Activated CD4-positive, alpha-beta T cell treated with anti-CD3 and anti-CD28 coated beads, Interleukin-2, amount 50 U/mL, for 48 hours (primary cell): ENCODE results near the gene ZNF557.

Experiments
- DNase-seq, 2 experiments: peaks; one replicate each; pipeline ENCODE4 v3.0.0-alpha.2; 2020

ZNF557 gene

DNA sequence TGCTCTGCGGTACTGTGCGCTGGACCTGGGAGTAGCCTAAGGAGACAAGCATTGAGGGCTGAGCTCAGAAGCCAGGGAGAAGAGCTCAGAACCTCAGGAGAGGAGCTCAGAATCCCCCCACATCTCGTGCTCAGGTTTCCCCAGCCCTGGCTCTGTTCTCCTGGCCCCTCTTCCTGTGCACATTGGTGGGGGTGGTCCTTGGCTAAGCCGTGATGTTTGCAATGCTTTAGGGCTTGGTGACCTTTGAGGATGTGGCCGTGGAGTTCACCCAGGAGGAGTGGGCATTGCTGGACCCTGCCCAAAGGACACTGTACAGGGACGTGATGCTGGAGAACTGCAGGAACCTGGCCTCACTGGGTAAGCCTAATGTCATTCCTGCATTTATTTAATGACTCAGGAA is 6.6 kb downstream of the ZNF557 start:
- DNase-seq: no peak

DNA sequence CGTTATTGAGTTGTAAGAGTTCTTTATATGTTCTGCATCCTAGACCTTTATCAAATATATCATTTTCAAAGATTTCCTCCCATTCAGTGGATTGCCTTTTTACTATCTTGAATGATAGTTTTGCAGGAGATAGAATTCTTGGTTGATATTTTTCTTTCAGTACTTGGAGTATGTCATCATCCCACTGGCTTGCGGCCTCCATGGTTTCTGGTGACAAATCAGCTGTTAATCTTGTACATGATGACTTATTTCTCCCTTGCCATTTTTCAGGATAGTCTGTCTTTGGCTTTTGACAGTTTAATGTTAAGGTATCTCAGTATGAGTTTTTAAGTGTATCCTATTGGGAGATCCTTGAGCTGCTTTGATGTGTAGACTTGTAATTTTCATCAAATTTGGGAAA is 8.5 kb downstream of the ZNF557 start:
- DNase-seq: no peak

DNA sequence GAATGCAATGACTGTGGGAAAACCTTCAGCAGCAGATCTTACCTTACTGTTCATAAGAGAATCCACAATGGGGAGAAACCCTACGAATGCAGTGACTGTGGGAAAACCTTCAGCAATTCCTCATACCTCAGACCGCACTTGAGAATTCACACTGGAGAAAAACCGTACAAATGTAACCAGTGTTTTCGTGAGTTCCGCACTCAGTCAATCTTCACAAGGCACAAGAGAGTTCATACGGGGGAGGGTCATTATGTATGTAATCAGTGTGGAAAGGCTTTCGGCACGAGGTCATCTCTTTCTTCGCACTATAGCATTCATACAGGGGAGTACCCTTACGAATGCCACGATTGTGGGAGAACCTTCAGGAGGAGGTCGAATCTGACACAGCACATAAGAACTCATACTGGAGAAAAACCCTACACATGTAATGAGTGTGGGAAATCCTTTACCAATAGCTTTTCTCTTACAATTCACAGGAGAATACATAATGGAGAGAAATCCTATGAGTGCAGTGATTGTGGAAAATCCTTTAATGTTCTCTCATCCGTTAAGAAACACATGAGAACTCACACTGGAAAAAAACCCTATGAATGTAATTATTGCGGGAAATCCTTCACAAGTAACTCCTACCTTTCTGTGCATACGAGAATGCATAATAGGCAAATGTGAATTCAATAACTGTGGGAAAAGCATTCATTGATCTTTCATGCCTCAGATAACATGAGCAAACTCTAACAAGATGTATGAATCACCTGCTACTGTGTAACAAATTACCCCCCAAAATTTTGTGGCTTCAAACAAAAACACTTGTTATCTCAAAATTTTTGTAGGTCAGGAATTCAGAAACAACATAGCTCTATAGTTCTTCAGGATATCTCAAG is 13.8 kb downstream of the ZNF557 start:
- DNase-seq: no peak

DNA sequence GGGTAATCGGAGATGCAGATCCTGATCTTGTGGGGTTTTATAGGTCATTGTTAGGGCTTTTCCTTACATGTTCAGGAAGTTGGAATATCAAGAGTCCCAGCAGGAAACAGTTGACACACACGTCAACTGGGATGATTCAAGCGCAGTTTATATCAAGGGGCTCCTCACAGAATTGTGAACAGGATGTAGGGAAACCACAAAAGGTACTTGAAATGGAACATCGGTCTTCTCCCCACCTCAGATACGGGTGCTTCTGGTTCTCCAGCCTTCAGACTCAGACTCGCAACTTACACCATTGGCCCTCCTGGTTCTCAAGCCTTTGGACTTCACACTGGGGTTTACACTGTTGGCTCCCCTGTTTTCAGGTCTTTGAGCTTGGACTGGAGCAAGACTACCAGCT is 19.5 kb downstream of the ZNF557 start:
- no peak for DNase-seq

DNA sequence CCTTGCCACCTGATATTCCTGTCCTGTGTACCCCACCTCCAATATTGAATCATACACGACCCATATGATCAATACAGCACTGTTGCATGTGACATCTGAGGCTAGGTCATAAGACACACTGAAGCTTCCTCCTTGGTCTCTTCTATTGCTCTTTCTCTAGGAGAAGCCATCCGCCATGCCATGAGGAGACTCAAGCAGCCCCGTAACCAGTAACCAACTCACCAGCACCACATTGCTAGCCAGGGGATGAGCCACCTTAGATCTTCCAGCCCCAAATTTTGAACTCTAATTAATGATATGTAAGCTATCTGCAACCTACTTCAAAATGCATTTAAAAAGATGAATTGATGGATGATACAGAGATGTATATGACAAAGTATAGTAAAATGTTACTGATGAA is 28.6 kb downstream of the ZNF557 start:
- no peak for DNase-seq

DNA sequence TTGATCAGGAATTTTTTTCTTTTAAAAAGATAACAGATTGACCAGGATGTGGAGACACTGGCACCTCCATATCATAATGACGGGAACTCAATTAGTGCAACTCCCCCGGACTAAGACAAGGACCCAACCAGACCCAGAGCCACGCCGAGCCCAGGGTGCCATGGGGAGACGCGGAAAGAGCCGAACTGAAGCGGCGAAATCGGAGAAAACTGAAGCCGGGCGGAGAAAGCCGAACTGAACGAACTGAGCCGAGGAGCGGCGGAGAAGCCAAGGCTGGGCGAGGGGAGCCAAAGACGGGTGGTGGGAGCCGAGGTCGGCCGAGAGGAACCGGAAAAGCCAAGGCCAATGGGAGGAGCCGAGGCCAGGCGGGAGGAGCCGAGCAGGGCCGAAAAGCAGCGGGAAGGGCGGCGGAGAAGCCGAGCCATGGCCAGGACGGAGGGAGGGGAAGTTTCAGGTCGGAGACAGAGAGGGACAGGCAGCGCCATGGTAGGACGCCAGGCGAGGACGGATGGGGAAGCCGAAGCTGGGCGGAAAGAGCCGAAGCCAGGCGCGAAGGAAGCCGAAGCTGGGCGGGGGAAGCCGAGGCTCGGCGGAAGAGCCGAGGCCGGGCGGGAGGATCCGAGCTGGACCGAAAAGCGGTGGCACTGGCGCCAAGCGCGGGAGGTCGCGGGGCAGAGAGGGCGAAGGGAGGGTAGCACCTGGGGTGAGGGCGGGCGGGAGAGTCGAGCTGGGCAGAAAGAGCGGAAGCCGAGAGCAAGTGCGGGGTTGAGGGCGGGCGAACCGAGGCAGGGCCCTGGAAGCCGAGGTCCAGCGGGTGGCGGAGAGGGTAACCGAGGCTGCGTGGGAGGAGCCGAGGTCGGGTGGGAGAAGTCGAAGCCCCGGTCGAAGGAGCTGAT is 29.4 kb downstream of the ZNF557 start:
- peak; percentile 88 to 91 for DNase-seq

DNA sequence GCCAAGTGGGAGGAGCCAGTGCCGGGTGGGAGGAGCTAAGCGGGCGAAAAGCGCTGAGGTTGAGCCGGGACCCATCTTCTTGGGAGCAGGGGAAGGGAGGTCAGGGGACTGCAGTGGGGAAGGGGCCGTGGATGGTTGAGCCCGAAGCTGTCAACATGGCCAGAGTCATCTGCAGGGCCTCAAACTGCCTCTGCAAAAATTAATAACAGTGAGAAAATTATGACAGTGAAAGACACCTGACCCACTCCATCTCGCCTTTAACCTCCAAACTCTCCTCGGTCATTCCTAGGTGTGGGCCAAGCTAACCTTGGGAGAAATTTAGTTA is 30.1 kb downstream of the ZNF557 start:
- DNase-seq: peak; percentile 90 to 92

DNA sequence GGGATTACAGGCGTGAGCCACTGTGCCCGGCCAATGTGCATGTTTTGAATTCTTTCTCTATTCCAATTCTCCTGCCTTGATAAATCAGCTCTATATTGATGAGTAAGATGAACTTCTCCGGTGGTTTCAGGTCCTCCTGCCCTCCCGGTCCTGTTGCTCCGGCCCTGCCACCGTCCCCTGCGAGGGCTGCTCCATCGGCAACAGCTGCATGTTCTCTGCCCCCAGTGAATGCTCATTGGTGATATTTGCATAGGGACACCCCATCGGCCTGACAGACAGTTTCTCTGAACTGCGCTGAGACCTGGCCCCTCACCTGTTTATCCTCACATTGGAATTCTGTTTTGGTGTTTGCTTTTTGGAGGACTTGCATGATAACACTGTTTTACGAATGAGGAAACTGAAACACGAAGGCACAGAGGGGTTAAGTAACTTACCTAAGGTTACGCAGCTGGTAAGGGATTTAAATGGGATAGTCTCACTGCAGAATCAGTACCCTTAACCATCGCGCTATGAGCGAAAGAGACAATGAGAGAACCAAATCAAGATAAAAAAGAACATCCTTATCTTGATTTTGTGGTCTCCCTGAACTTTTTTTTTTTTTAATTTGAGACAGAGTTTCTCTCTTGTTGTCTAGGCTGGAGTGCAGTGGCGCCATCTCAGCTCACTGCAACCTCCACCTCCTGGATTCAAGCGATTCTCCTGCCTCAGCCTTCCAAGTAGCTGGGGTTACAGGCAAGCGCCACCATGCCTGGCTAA is 32.2 kb downstream of the ZNF557 start:
- DNase-seq: no peak

DNA sequence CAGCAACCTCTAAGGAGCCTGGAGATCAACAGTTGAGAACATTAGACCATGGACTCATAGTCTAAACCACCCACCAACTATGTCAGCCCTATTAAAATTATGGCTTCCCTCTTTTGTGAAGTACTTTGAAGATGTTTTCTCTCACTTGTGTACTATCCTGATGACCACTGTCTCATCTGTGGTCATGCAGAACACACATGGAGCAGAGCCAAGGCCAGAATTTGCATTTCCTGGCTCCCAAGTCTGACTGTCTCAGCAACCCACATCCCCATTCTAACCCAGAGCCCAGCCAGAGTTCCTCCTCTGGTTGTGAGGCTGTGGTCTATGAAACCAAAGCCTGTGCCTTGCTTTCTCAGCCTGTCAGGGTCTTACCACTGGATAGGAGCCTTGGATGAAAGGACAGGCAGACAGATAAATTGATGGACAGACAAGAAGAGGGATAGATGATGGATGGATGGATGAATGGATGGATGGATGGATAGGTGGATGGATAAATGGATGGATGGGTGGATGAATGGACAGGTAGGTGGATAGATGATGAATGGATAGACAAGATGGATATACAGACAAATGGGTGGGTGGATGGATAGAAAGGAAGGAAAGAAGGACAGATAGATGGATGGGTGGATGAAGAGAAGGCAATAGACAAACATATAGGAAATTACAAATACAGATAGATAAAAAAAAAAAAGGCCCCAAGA is 35.4 kb downstream of the ZNF557 start:
- no peak for DNase-seq

DNA sequence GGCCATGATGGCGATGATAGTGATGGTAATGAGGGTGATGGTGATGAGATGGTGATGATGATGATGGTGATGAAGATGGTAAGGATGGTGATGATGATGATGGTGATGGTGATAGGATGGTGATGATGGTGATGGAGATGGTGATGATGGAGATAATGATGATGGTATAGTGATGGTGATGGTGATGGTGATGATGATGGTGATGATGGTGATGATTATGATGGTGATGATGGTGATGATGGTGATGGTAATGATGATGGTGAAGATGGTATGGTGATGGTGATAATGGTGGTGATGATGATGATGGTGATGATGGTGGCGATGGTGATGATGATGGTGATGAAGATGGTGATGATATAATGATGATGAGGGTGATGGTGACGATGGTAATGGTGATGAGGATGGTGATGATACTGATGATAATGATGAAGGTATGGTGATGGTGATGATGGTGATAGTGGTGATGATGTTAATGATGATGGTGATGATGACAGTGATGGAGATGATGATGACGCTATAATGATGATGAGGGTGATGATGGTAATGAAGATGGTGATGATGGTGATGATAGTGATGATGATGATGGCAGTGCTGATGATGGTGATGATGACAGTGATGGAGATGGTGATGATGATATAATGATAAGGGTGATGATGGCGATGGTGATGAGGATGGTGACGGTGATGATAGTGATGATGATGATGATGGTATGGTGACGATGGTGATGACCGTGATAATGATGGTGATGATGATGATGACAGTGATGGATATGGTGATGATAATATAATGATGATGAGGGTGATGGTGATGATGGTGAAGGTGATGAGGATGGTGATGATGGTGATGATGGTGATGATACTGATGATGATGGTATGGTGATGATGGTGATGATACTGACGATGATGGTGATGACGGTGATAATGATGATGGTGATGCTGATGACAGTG is 37.5 kb downstream of the ZNF557 start:
- no peak for DNase-seq

DNA sequence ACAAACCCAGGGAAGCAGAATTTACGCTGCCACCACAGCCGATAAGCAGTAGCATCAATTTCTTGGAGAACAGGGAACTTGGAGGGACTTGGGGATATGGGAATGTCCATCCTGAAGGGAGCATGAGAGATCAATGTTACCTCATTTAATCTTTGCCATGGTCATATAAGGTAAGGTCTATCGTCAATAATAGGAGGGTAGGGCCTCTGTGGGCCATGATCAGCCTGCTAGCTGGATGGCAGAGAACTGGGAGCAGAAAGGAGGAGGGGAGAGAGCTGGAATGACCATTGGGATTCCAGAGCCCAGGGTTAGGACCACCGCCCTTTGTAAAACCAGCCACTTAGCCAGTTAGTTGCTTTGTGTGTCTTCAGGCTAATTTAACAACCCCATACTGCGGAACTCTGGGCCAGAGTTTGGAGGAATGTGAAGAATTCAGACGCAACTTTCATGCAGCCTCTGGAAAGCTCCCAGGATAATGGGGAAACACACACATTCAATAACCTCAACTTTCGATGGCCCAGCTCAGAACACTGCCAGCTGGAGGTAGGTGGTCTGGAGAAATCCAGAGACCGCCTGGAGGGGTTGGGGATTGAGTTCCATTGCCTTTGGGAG is 40.3 kb downstream of the ZNF557 start:
- DNase-seq: no peak

DNA sequence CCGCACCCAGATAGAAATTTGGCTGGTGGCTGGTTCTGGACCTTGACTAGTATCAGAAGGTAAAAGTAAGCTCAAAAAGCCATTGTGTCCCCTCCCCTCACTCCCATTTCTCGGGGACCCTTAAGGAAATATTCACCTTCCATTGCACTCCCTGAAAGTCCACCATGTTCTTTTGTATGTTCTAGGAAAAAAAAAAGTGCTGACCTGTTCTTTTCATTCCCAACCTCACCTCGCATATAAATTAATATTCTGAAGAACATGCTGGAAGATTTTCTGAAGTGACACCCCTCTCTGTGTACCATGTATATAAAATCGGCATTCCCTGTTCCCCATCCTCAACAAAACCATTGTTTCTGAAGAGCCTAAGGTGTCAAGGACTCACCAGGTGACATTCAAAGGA is 43.2 kb downstream of the ZNF557 start:
- DNase-seq: no peak

DNA sequence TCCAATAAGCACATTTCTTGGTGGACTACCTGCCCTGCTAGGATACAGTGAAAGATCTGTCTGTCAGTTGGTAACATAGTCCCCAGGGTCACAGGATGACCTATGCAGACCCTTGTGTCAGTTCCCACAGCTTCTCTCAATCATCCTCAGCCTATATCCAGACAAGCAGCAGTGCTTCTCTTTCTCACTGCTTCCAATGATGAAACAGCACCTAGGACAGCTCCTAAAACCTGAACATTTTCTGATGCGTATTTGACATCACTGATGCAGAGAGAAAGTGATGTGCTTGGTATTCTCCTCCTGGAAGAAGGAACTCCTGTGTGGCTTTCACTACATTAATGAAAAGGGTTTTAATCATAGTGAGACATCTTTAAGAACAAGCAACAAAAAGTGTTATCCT is 43.7 kb downstream of the ZNF557 start:
- no peak for DNase-seq

DNA sequence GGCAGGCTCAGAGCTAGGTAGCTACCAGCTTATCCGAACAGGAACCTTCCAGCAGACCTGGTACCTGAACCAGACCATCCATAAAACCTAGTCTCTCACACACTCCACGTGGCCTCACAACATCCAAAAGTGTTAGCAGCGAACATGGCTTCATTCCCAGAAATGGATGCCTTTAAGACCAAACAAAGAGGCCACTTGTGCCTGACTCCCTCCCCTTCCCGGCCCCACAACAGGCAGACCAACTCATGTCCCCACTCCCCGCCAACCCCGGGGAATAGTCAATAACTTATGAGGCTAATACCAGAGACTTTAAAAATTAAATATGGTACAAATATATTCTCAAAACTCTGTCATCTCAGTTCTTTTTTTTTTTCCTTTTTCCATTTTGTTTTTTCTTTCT is 46.2 kb downstream of the ZNF557 start:
- no peak for DNase-seq

DNA sequence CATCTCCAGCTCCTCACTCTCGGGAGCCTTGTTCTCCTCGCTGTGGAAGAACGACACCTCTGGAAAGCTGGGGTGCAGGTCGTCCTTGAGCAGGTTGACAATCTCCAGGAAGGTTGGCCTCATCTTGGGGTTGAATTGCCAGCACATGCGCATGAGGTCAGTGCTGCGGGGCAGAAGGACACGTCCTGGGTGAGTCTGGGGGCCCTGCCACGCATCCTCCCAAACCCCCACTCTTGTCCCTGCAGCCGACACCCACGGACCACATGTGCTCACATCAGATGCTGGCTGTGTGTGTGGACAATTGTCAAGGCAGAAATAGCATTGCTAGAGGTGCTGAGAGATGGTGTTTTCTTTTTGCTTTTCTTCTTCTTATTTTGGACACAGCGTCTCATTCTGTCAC is 47.7 kb downstream of the ZNF557 start:
- no peak for DNase-seq

DNA sequence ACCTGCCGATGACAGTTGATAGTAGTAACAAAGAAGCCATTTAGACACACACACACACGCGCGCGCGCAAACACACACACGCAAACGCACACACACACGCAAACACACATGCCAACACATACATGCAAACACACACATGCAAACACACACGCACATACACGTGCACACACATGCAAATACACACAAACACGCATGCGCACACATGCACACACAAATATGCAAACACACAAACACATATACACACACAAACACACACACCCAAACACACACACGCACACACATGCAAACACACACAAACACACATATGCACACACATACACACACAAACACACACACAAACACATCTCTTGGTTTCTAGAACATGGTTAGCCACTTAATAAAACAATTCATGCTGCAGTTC is 50.1 kb downstream of the ZNF557 start:
- no peak for DNase-seq

DNA sequence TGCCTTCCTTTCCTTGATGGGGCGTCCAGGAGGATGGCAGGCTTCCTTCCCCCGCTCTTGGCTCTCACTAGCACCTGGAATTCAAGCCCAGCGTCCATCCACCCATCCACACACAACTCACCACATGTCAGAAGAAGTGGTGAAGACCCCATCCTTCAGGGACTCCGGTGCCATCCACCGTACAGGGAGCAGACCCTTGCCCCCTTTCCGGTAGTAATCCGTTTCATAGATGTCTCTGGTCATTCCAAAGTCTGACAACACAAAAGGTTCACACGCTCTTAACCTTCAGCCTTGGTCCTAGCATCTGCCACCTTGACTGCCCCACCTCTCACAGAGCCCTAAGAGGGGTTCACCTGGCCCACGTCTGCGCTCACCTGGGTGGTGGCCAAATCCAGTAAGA is 51.0 kb downstream of the ZNF557 start:
- no peak for DNase-seq

DNA sequence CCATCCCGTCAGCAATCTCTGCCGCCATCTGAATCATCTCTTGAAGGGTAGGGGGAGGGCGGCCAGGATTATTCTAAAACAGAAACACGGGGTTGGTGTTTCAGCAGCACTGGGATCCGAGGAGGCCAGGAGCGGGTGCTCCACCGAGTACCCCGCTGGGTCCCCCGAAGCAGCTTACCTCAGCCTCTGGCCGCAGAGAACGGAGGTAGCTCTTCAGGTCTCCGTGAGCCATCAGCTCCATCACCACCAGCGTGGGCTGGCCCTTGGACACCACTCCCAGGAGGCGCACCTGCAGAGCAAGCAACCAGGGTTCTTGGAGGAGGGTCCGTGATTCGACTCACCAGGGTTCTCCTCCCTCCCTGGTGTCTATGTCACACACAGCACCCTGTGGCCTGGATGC is 53.2 kb downstream of the ZNF557 start:
- DNase-seq: no peak

DNA sequence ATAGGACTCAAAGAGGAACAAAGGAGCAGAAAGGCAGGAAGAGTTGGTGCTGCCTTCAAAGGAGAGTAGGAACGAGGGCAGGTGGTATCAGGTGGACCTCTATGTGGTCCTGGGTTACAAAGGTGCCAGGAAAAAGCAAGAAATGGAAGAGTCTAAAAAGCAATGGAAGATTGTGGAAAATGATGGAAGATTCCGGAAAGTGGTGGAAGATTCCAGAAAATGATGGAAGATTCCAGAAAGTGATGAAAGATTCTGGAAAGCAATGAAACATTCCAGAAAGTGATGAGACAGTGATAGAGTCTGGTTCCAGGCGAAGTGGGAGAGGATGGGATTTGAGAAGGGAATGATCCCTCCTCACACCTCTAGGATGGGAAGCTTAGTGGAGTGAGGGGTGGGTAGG is 55.3 kb downstream of the ZNF557 start:
- DNase-seq: no peak

DNA sequence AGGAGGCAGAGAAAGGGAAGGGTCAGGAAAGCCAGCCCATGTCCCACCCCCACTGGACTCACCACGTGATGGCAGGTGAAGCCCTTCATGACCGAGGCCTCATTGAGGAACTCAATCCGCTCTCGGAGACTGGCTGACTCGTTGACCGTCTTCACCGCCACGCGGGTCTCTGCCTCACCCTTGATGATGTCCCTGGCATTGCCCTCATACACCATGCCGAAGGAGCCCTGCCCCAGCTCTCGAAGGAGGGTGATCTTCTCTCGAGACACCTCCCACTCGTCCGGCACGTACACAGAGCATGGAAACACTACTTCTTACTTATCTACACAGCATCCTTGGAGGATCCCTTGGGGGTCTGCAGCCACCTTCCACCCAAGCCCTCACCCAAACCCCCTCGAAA is 55.7 kb downstream of the ZNF557 start:
- DNase-seq: no peak

DNA sequence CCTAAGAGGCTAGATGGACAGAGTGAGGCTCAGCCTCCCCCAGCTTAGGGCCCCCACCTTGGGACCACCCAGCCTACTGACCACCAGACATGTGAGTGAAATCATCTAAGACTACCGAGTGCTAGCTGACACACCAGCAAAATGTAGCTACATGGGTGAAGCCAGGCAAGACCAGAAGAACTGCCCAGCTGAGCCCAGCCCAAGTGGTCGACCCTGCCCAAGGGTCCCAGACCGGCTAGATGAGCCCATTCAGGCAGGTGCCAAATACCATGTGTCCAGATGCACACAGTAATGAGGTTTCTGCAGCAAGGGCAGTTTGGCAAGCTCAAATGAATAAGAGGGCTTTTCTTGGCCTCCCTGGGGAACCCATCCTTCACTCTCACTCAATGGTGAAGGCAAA is 56.6 kb downstream of the ZNF557 start:
- DNase-seq: no peak
